Erythroblast (primary cell): ENCODE measurements around the gene JMJD8.

Experiments used
- GATA1 ChIP-seq: IDR thresholded peaks from 2 replicates; pipeline ENCODE4 v1.6.1; 2011; ENCODE audit warnings: low read depth, mild to moderate bottlenecking, control low read depth, low read length, moderate library complexity
- POLR2A ChIP-seq: IDR thresholded peaks from 2 replicates; pipeline ENCODE4 v1.6.1; 2011; ENCODE audit warnings: mild to moderate bottlenecking, low read length

DNA sequence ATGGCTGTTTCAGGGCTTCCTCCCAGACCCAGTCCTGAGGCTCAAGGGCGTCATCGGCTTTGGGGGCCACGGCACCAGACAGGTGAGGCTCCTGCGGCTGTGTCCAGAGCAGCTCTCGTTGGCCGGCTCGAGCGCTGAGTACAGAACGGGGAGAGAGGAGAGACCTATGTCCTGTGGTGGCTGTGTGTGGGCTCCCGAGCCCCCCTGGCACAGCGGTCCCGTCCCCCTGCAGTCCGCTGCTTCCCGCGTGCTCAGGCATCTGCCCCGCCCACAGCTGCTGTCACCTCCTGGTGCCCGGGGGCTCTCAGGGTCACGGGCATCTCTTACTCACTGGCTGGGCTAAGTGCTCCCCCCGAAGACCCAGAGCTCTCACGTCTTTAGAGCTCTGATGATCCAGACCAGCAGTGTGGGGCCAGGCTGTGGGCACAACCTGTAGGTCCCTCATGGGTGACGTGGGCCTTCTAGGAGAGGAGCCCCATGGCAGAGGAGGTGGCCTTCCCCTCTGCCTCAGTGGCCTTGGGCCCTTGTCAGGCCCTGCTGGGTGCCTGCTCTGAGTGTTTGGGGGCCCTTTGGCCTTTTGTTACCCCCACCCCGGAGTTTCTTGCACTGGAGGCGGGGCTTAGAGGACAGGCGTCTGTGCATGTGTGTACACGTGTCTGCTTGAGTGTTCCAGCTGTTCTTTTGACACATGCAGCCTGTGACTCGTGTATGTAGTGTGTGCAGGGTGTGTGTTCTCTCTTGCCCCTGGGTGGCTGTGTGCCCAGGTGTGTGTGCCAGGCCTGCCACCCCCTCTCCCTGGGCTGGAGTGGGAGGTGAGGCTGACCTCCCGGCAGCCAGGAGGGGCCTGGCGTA is 31.5 kb downstream of the JMJD8 start:
- no peak for TF ChIP-seq POLR2A
- TF ChIP-seq GATA1 = no peak
